Measurements from ENCODE around the gene SAMD10.
"Not testable (repeated sequence)": the region's sequence is repeated elsewhere in the genome, so short reads cannot be mapped to it uniquely, and the experiment has no call there.

The SAMD10 gene

GRCh38 chr20:63942969-63943807 lies 36.3 kb downstream of the SAMD10 start:
- DNase-seq (ENCODE audit: low read depth in 1 of 2, low spot score in 1 of 2): no peak

GRCh38 chr20:63942250-63942951 lies 37.0 kb downstream of the SAMD10 start:
- no peak for DNase-seq (ENCODE audit: low read depth in 1 of 2, low spot score in 1 of 2)

DNA sequence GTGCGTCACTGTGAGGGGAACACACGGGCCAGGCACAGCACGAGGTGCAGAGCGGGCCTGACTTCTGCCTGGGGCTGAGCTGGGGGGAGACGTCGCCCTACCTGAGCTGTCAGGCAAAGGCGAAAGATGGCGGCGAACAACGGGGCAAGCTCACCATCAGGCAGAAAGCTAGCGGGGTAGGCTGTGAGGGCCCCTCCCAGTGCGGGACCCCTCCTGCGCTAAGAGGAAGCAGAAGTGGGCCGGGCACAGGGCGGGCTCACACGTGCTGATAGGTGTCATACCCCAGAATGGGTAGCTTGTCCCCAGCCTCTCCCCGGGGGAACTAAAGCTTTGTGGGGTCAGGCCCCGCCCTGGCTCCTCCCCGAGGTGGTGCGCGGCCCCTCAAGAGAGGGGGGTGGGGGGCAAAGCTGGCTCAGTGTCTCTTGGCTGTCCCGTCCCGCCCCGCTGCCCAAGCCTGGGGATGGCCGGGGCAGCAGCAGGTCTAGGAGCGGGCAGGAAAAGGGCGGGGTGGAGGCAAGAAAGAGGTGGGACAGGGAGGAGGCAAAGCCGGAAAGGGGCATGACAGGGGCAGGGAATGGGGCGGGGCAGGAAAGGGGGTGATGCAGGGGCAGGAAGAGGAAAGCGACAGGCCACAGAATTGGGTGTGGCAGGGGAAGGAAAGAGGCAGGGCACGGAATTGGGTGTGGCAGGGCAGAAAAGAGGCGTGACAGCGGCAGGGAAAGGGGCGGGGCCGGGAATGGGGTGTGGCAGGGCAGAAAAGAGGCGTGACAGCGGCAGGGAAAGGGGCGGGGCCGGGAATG lies 38.0 kb downstream of the SAMD10 start:
- DNase-seq (ENCODE audit: low read depth in 1 of 2, low spot score in 1 of 2): peak; percentile 44 to 61

DNA sequence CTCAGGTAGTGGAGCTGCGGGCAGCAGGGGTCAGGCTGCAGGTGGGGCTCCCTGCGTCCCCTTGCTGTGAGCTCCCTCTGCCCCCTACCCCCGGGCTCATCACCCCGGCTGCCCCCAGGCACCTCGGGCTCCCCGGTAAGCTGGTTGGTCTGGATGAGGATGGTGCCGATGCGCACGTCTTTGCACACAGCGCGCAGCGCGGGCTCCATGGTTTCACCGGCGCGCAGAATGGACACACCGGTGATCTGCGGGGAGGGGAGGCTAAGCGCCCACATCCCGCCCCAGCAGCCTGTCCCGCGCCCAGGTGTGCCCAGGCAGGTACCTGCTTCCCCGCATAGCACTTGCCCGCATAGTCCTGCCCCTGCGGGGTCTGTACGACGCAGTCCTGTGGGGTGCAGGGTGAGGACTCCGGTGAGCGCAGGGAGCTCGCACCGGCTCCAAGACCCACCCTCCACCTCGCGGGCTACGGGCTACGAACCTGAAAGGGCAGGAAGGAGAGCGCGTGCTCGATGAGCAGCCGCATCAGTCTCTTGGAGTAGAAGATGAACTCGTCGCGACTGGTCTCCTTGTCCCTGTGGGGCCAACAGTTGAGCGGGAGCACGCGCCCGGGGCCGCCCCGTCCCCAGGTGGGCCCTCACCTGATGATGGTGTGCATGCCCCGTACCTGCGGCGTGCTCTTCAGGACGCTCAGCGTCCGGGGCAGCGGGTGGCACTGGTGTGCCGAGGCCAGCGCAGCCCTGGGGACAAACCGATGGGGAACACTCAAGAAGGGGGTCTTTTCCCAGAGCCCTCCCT lies 38.8 kb downstream of the SAMD10 start:
- no peak for DNase-seq (ENCODE audit: low read depth in 1 of 2, low spot score in 1 of 2)

- DNase-seq (ENCODE audit: low read depth in 1 of 2, low spot score in 1 of 2): no peak
Measured at GRCh38 chr20:63940071-63940471, 39.4 kb downstream of the SAMD10 start.

DNA sequence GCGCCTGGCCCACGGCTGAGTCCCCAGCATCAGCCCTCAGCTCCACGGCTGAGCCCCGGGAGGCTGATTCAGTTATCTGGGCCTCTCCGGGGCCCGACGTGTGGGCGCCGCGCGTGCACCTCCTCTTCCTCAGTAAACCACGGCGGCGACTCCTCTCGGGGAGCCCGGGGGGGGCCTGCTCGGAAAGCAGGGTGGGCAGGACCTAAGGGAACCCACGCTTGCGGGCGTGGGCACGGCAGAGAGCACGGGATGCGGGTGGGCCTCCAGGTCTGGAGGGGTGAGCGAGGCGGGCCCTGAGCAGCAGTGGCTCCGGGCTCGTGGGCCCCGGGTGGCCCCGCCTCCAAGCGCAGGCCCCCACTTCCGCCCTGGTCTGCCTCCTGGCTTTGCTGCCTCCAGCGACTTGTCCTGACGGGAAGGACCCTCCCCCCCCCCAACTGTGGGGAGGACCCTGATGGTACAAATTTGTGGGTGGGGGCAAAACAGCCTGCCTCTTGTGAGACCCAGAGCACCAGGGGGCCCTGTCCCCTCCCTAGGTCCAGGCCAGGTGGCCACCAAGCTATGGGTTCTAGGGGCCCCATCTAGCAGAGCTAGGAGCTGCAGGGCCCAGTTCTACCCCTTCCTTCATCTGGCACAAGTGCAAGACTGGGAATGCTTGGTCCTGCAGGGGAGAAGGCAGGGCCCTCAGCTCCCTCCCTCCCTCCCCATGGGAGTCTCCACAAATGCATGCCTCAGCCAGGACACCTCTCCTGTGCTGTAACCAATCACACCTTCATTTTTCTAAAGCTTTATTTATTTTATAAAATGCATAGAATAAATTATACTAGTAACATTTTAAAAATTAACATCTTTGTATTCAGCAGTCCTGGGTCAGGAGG lies 40.1 kb downstream of the SAMD10 start:
- DNase-seq (ENCODE audit: low read depth in 1 of 2, low spot score in 1 of 2): no peak

- no peak for DNase-seq (ENCODE audit: low read depth in 1 of 2, low spot score in 1 of 2)
Measured at GRCh38 chr20:63937596-63937995, 41.8 kb downstream of the SAMD10 start.

DNA sequence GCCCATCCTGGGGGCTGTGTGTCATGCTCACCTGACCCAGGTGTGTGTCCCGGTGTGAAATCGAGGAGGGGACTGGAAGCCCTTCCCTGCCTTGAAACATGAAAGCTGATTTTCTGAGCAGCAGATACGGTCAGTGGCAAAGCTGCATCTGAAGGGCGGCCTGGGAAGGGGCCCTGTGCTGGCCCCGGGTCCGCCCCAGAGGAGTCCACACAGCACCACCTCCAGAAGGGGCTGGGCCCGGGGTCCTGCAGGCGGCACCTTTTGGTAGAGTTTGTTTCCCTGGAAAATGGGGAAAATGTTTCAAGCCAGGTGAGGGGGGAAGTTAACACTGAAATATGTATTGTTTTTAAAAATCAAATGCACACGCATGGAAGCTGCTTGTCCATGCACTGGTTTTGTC lies 44.0 kb downstream of the SAMD10 start:
- no peak for DNase-seq (ENCODE audit: low read depth in 1 of 2, low spot score in 1 of 2)

DNA sequence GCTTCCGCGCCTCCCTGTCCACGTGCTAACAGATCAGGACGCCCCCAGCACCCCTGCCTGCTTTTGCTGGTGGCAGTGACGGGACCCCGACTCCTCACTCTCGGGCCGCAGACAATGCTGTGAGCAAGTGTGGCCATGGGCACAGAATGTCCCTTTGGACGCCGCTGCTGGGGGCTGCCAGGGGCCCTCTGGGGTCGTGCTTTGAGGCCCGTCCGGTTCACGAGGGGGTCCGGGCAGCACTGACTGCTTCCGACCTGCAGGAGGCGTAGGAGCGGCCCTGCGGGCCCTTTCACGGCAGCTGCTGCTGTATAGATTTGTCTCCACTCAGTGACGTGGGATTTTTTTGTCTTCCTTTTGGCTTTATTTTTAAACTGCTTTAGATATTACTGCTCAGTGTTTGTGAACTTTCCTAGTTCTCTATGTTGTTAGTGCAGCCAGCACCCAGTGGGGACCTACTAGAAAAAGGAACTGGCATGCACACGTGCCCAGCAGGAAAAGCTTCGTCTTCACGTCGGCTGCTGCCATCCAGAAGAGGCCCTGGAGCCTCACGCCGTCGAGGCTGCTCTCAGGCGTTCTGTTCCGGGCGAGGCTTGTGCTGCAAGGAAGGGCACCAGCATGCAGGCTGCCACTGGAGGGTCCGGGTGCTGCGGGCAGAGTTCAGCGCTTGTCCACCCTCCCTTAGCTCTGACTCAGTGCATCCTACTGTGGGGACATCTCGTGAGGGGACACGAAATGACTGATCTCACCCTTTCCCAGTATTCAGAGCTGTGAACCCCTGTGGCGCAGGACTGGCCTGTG lies 45.0 kb downstream of the SAMD10 start:
- no peak for DNase-seq (ENCODE audit: low read depth in 1 of 2, low spot score in 1 of 2)

GRCh38 chr20:63933646-63934045 lies 45.8 kb downstream of the SAMD10 start:
- DNase-seq (ENCODE audit: low read depth in 1 of 2, low spot score in 1 of 2): no peak

DNA sequence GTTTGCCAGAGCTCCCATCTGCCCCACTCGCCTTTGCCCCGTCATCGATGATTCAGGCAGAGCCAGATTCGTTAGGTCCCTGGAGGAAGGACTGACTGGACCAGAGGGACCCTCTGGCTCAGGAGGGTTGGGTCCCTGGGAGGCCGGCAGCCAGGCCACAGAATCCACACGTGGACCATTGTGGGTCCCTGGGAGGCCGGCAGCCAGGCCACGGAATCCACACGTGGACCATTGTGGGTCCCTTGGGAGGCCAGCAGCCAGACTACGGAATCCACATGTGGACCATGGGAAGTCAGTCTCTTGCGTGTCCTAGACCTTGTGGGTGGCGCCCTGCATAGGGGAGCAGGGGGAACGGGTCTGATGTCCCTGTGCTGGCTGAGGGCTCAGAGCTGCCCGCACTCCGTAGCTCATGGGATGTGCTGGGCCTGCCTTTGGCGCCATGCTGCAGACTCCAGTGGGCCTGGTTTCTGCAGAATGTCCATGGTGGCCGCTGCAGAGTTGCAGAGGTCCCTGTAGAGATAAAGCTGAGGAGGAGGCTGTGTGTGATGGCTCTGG lies 46.8 kb downstream of the SAMD10 start:
- DNase-seq (ENCODE audit: low read depth in 1 of 2, low spot score in 1 of 2): no peak

GRCh38 chr20:63931735-63932134 lies 47.7 kb downstream of the SAMD10 start:
- no peak for DNase-seq (ENCODE audit: low read depth in 1 of 2, low spot score in 1 of 2)

DNA sequence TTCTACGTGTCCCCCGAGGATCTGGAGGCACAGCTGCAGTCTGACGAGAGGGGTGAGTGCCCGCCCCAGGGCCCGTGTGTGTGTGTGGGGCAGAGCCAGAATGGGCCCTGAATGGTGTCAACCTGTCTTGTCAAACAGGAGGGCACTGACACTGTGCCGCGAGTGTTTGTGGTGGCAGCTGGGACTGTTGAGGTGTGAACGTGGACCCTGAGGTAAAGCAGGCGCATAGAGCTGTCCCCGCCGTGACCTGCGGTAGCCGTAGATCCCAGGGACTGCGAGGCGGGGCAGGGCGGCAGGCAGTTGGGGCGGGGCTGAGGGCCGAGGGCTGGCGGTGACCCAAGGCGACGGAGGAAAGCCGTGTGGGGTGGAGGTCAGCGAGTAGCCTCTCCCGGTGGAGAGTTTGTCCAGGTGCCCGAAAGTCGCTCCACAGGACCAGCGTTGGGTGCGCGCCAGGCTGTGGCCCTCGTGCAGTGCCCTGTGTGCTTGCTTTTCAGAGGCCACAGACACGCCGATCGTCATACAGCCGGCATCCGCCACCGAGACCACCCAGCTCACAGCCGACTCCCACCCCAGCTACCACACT lies 48.4 kb downstream of the SAMD10 start:
- DNase-seq (ENCODE audit: low read depth in 1 of 2, low spot score in 1 of 2): no peak

GRCh38 chr20:63929473-63929883 lies 50.0 kb downstream of the SAMD10 start:
- DNase-seq (ENCODE audit: low read depth in 1 of 2, low spot score in 1 of 2): not testable (repeated sequence)

- DNase-seq (ENCODE audit: low read depth in 1 of 2, low spot score in 1 of 2): no peak
Measured at GRCh38 chr20:63929071-63929470, 50.4 kb downstream of the SAMD10 start.

DNA sequence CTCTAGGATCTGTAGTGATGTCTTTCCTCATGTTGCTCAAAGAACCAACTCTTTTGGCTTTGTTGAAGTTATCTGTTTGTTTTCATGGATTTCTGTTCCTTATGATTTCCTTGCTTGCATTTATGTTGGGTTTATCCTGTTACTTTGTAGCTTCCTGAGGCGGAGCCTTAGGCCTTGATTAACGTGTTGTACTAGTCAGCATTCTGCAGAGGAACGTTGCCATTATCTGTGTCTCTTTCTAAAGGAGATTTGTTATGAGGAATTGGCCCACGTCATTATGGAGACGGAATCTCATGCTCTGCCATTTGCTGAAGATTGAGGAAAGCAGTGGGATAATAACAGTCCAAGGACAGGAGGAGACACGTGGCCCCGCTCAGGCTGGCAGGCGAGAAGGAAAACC lies 53.1 kb downstream of the SAMD10 start:
- no peak for DNase-seq (ENCODE audit: low read depth in 1 of 2, low spot score in 1 of 2)

GRCh38 chr20:63924241-63924640 lies 55.2 kb downstream of the SAMD10 start:
- no peak for DNase-seq (ENCODE audit: low read depth in 1 of 2, low spot score in 1 of 2)
